KOPT-K1 (cell line): ENCODE results near the gene FOXN3.
A peak's percentile ranks its signal among the peaks of the same experiment; 100 is the strongest.

Source experiments
- H3K27ac ChIP-seq: fragments of 200-600 bp; sonication (generic); 2 replicates; pipeline ENCODE4 v1.5.1; 2016; ENCODE audit warnings: antibody characterized with exemption, mild to moderate bottlenecking, low read depth, low read length; ENCODE audit not compliant: poor library complexity, severe bottlenecking
- H3K36me3 ChIP-seq: fragments of 200-600 bp; sonication (generic); 2 replicates; pipeline ENCODE4 v1.5.1; 2017; ENCODE audit warnings: antibody characterized with exemption, mild to moderate bottlenecking, low read length, moderate library complexity; ENCODE audit not compliant: insufficient read depth
- H3K9me3 ChIP-seq: fragments of 200-600 bp; sonication (generic); 2 replicates; pipeline ENCODE4 v1.5.1; 2017; ENCODE audit warnings: antibody characterized with exemption, low read length, mild to moderate bottlenecking; ENCODE audit not compliant: insufficient read depth, poor library complexity, severe bottlenecking

The FOXN3 gene

GRCh38 chr14:89352976-89353765, 63.9 kb downstream of the FOXN3 start:
- Histone ChIP-seq H3K9me3 (no peaks in the 10 kb centered on the region), H3K36me3 (peaks cover 17% of the 10 kb centered on the region), H3K27ac (peak overlapping the region; percentile 85)

GRCh38 chr14:89351516-89352404, 65.3 kb downstream of the FOXN3 start:
- Histone ChIP-seq H3K36me3 (peaks cover 27% of the 10 kb centered on the region), H3K9me3 (no peaks in the 10 kb centered on the region), H3K27ac (peak overlapping the region; percentile 85)

- Histone ChIP-seq H3K36me3 (peaks cover 33% of the 10 kb centered on the region), H3K27ac (peak overlapping the region; percentile 85), H3K9me3 (no peaks in the 10 kb centered on the region)
These were observed 65.9 kb downstream of the FOXN3 start for GRCh38 chr14:89351221-89351515.

GRCh38 chr14:89350152-89350551, 66.9 kb downstream of the FOXN3 start:
- no peaks in the 10 kb centered on the region for H3K9me3 ChIP-seq
- H3K36me3 ChIP-seq, result peaks cover 34% of the 10 kb centered on the region
- peak overlapping the region; percentile 85 for H3K27ac ChIP-seq

GRCh38 chr14:89349171-89350008, 67.6 kb downstream of the FOXN3 start:
- peak overlapping the region; percentile 85 for H3K27ac ChIP-seq
- H3K36me3 ChIP-seq, result peaks cover 34% of the 10 kb centered on the region
- H3K9me3 ChIP-seq, result no peaks in the 10 kb centered on the region

- H3K36me3 ChIP-seq, result peaks cover 34% of the 10 kb centered on the region
- no peak overlapping the region for H3K27ac ChIP-seq
- H3K9me3 ChIP-seq, result no peaks in the 10 kb centered on the region
These were observed 68.3 kb downstream of the FOXN3 start for GRCh38 chr14:89348722-89349121.

GRCh38 chr14:89347885-89348284, 69.1 kb downstream of the FOXN3 start:
- no peaks in the 10 kb centered on the region for H3K9me3 ChIP-seq
- H3K36me3 ChIP-seq, result peaks cover 34% of the 10 kb centered on the region
- H3K27ac ChIP-seq, result no peak overlapping the region

GRCh38 chr14:89344920-89345254, 72.1 kb downstream of the FOXN3 start:
- Histone ChIP-seq H3K9me3 (no peaks in the 10 kb centered on the region), H3K36me3 (peaks cover 30% of the 10 kb centered on the region), H3K27ac (no peak overlapping the region)

GRCh38 chr14:89343356-89343755, 73.7 kb downstream of the FOXN3 start:
- H3K9me3 ChIP-seq, result no peaks in the 10 kb centered on the region
- peaks cover 18% of the 10 kb centered on the region for H3K36me3 ChIP-seq
- no peak overlapping the region for H3K27ac ChIP-seq

- H3K27ac ChIP-seq, result no peak overlapping the region
- H3K36me3 ChIP-seq, result peaks cover 9% of the 10 kb centered on the region
- H3K9me3 ChIP-seq, result no peaks in the 10 kb centered on the region
These were observed 75.0 kb downstream of the FOXN3 start for GRCh38 chr14:89342049-89342448.

GRCh38 chr14:89340200-89341181, 76.5 kb downstream of the FOXN3 start:
- Histone ChIP-seq H3K27ac (no peak overlapping the region), H3K36me3 (no peaks in the 10 kb centered on the region), H3K9me3 (no peaks in the 10 kb centered on the region)

- H3K9me3 ChIP-seq, result no peaks in the 10 kb centered on the region
- H3K27ac ChIP-seq, result no peak overlapping the region
- no peaks in the 10 kb centered on the region for H3K36me3 ChIP-seq
These were observed 77.5 kb downstream of the FOXN3 start for GRCh38 chr14:89339579-89339978.

- Histone ChIP-seq H3K36me3 (no peaks in the 10 kb centered on the region), H3K9me3 (no peaks in the 10 kb centered on the region), H3K27ac (no peak overlapping the region)
These were observed 77.9 kb downstream of the FOXN3 start for GRCh38 chr14:89339158-89339557.

GRCh38 chr14:89336338-89336737, 80.7 kb downstream of the FOXN3 start:
- no peaks in the 10 kb centered on the region for H3K9me3 ChIP-seq
- no peaks in the 10 kb centered on the region for H3K36me3 ChIP-seq
- H3K27ac ChIP-seq, result no peak overlapping the region
